Endothelial cell of hepatic sinusoid (primary cell): Measurements from ENCODE around the gene KNDC1.
"Not testable (repeated sequence)": the region's sequence is repeated elsewhere in the genome, so short reads cannot be mapped to it uniquely, and the experiment has no call there.

ENCODE experiments used
- in situ Hi-C: cut with HindIII; loops from 2 replicates; pipeline ENCODE4 v1.10.0; 2017; ENCODE audit warnings: low sequenced_read_pairs

The KNDC1 gene

GRCh38 chr10:133124357-133125211, 35.4 kb upstream of the KNDC1 start:
- in situ Hi-C loops, result no loop called here

DNA sequence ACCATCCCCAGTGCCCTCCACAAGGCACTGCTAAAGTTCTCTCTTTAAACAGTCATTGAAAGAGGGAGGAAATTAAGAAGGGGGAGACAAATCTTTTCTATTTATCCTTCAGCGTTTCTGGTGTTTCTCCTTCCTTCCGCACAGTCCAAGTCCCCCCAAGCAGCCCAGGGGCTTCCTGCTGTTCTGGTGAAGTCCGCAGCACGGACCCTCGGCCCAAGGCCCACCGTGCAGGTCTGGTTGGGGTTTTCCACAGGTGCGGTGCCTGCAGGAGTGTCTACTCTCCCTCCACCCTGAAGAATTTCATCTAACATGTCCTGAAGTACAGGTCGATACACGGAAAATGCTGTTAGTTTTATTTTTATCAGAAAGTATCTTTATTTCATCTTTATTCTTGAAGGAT, 34.1 kb upstream of the KNDC1 start:
- in situ Hi-C loops, result no loop called here

- in situ Hi-C loops, result no loop called here
These were observed 33.4 kb upstream of the KNDC1 start for GRCh38 chr10:133126431-133127290.

GRCh38 chr10:133127291-133128125, 32.5 kb upstream of the KNDC1 start:
- in situ Hi-C loops, result no loop called here

DNA sequence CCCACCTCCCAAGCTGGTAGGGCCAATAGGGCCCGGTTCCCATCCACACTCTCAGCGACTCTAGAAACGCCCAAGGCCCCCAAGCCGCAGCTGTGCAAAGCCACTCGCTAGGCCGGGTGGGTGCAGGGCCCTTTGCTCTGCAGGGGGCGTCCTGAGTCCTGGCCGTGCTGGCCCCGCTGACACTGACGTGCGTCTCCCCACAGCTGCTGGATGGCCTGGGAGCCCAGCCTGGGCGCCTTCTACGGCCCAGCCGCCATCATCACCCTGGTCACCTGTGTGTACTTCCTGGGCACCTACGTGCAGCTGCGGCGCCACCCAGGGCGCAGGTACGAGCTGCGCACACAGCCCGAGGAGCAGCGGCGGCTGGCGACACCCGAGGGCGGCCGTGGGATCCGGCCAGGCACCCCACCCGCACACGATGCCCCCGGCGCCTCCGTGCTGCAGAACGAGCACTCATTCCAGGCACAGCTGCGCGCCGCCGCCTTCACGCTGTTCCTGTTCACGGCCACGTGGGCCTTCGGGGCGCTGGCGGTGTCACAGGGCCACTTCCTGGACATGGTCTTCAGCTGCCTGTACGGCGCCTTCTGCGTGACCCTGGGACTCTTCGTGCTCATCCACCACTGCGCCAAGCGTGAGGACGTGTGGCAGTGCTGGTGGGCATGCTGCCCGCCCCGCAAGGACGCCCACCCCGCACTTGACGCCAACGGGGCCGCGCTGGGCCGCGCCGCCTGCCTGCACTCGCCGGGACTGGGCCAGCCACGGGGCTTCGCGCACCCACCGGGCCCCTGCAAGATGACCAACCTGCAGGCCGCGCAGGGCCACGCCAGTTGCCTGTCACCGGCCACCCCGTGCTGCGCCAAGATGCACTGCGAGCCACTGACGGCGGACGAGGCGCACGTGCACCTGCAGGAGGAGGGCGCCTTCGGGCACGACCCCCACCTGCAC, 31.6 kb upstream of the KNDC1 start:
- in situ Hi-C loops, result no loop called here

- in situ Hi-C loops, result no loop called here
These were observed 30.8 kb upstream of the KNDC1 start for GRCh38 chr10:133129071-133129858.

- in situ Hi-C loops, result no loop called here
These were observed 30.0 kb upstream of the KNDC1 start for GRCh38 chr10:133129859-133130495.

DNA sequence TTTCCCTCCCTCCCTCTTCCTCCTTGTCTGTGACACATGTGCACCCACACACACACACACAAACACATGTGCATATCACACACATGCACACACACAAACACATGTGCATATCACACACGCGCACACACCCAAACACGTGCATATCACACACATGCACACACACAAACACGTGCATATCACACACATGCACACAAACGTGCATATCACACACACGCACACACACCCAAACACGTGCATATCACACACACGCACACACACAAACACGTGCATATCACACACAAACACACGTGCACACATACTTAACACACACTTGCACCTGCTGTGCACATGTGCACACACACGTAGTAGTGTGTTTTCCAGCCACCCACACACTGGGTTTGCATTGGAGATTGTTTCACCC, 29.4 kb upstream of the KNDC1 start:
- in situ Hi-C loops, result no loop called here

DNA sequence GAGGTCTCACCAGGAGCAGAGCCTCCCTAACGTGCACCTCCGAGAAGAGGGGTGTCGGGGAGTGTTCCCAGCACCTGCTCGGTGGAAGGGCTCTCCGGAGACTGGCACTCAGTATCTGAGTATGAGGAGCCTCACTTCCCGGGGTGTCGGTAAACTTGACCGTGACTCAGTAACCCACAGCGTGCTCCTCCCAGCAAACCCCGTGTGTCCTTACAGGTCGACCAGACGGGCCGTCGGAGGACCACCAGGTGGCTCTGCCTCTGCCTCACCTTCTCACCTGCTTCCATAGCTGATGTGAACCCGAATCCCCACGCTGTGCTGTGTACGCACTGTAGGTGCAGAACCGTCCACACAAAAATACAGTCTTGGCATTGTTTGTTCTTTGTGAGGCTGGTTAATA, 29.0 kb upstream of the KNDC1 start:
- in situ Hi-C loops, result no loop called here

DNA sequence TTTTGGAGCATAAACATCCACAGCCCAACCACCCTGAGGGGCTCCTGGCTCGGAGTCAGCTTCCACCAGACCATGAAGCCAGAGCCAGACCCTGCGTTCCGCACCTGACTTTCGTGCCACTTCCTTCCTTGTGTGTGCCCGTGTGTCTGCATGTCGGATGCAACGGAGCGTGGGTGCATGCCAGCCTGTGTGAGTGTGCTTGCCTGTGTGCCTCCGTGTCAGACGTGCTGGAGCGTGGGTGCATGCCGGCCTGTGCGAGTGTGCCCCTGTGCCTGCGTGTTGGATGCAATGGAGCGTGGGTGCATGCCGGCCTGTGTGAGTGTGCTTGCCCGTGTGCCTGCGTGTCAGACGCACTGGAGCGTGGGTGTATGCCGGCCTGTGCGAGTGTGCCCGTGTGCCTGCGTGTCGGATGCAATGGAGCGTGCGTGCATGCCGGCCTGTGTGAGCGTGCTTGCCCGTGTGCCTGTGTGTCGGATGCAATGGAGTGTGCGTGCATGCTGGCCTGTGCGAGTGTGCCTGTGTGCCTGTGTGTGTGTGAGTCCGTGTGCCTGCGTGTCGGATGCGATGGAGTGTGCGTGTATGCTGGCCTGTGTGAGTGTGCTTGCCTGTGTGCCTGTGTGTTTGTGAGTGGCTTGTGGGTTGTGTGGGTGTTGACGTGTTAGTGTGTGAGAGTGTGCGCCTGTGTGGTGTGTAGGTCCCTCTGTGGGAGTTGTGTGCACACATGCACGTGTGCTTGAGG, 28.1 kb upstream of the KNDC1 start:
- in situ Hi-C loops, result no loop called here

GRCh38 chr10:133132473-133133291, 27.3 kb upstream of the KNDC1 start:
- in situ Hi-C loops, result no loop called here

GRCh38 chr10:133133471-133134231, 26.4 kb upstream of the KNDC1 start:
- in situ Hi-C loops, result no loop called here

DNA sequence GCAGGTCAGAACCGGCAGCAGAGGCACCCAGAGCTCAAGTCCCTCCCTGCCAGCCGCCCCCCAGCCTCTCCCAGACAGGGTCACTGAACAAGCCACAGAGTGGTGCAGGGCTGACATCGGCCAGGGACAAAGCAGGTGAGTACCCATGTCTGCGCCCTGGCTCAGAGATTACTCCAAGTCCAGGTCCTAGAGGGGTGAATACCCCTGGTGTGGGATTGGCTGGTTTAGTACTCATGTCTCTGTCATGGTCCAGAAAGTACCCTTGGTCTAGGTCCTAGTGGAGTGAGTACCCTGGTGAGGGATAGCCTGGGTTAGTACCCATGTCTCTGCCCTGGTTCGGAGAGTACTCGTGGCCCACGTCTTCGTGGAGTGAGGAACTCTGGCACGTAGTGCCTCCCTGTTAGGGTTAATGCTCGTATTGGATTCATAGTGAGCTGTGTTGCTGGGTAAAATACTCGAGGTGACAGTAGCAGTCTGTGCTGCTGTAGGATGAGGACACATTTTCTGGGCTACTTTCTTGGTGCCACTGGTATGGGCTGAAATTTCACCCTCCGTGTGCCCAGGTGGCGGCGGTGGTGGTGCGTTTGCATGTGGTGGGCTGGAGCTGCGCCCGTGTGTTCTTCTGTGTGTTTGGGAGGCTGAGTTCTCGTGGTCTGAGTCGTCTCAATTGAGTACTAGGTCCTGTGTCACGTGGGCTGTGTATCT, 25.5 kb upstream of the KNDC1 start:
- in situ Hi-C loops, result no loop called here

DNA sequence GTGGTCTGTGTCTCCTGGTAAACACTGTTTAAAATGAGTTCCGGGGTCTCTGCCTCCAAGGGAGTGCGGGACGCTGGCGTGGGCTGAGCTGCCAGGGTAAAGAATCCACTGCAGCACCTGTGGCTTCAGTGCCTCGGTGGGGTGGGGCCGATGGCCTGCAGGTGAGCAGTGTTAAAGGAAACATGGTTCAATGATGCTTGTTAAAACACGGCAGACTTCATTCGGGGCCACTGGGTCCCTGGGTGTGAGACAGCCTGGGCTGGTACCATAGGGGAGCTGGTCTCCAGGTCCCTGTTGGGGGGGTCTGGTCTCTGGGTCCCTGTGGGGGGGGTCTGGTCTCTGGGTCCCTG, 24.9 kb upstream of the KNDC1 start:
- in situ Hi-C loops, result no loop called here

DNA sequence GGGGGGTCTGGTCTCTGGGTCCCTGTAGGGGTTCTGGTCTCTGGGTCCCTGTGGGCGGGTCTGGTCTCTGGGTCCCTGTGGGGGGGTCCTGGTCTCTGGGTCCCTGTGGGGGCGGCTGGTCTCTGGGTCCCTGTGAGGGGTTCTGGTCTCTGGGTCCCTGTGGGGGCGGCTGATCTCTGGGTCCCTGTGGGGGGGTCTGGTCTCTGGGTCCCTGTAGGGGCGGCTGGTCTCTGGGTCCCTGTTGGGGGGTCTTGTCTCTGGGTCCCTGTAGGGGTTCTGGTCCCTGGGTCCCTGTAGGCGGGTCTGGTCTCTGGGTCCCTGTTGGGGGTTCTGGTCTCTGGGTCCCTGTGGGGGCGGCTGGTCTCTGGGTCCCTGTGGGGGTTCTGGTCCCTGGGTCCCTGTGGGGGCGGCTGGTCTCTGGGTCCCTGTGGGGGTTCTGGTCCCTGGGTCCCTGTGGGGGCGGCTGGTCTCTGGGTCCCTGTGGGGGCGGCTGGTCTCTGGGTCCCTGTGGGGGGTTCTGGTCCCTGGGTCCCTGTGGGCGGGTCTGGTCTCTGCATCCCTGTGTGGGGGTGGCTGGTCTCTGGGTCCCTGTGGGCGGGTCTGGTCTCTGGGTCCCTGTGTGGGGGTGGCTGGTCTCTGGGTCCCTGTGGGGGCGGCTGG, 22.4 kb upstream of the KNDC1 start:
- in situ Hi-C loops, result not testable (repeated sequence)
